Trophoblast cell (in vitro differentiated cells and primary cell): ENCODE measurements around the gene FKBP7.
A peak's percentile ranks its signal among the peaks of the same experiment; 100 is the strongest.

Experiments
- DNase-seq, 2 donors: peaks; one replicate each; pipeline ENCODE4 v3.0.0-alpha.2; 2016
- H2AFZ ChIP-seq: 2 replicates; pipeline ENCODE4 v1.6.1; 2013; ENCODE audit warnings: low read length, moderate library complexity, mild to moderate bottlenecking; ENCODE audit not compliant: insufficient read depth, poor library complexity
- H2AK5ac ChIP-seq: 2 replicates; pipeline ENCODE4 v1.6.1; 2013; ENCODE audit warnings: mild to moderate bottlenecking, low read length
- H2BK120ac ChIP-seq: 2 replicates; pipeline ENCODE4 v1.6.1; 2013; ENCODE audit warnings: low read length, mild to moderate bottlenecking, moderate library complexity; ENCODE audit not compliant: insufficient read depth, poor library complexity
- H2BK12ac ChIP-seq: 2 replicates; pipeline ENCODE4 v1.6.1; 2013; ENCODE audit warnings: mild to moderate bottlenecking, low read length, moderate library complexity
- H2BK5ac ChIP-seq: 2 replicates; pipeline ENCODE4 v1.6.1; 2013; ENCODE audit warnings: low read length, low read depth, moderate library complexity, mild to moderate bottlenecking; ENCODE audit not compliant: poor library complexity
- H3K14ac ChIP-seq: 2 replicates; pipeline ENCODE4 v1.6.1; 2013; ENCODE audit warnings: mild to moderate bottlenecking, low read length
- H3K18ac ChIP-seq: 2 replicates; pipeline ENCODE4 v1.6.1; 2013; ENCODE audit warnings: mild to moderate bottlenecking, low read length
- H3K23ac ChIP-seq: 2 replicates; pipeline ENCODE4 v1.6.1; 2013; ENCODE audit warnings: low read length
- H3K27ac ChIP-seq: 2 replicates; pipeline ENCODE4 v1.5.1; 2013; ENCODE audit warnings: low read depth, mild to moderate bottlenecking, inconsistent platforms, low read length, moderate library complexity
- H3K27me3 ChIP-seq: 2 replicates; pipeline ENCODE4 v1.6.1; 2013; ENCODE audit warnings: inconsistent platforms, mild to moderate bottlenecking, low read length, moderate library complexity; ENCODE audit not compliant: insufficient read depth
- H3K36me3 ChIP-seq, 2 experiments: 1 replicate in 1 of 2; 2 replicates in 1 of 2; pipeline ENCODE4 v1.6.1; 2013; ENCODE audit warnings: low read length in 2 of 2, mild to moderate bottlenecking in 2 of 2, moderate library complexity in 1 of 2; ENCODE audit not compliant: insufficient read depth in 2 of 2, control insufficient read depth in 1 of 2
- H3K4ac ChIP-seq: 2 replicates; pipeline ENCODE4 v1.6.1; 2013; ENCODE audit warnings: low read depth, mild to moderate bottlenecking, low read length, moderate library complexity
- H3K4me1 ChIP-seq, 2 experiments: 1 replicate in 1 of 2; 2 replicates in 1 of 2; pipeline ENCODE4 v1.6.1; 2013; ENCODE audit warnings: low read length in 2 of 2, mild to moderate bottlenecking in 2 of 2, moderate library complexity in 1 of 2; ENCODE audit not compliant: insufficient read depth in 2 of 2, control insufficient read depth in 1 of 2
- H3K4me2 ChIP-seq: 2 replicates; pipeline ENCODE4 v1.6.1; 2013; ENCODE audit warnings: inconsistent platforms, mild to moderate bottlenecking, low read length, moderate library complexity
- H3K4me3 ChIP-seq: 2 replicates; pipeline ENCODE4 v1.5.1; 2013; ENCODE audit warnings: mild to moderate bottlenecking, low read depth, low read length, inconsistent platforms
- H3K79me1 ChIP-seq: one replicate; pipeline ENCODE4 v1.6.1; 2013; ENCODE audit warnings: low read length
- H3K79me2 ChIP-seq: 2 replicates; pipeline ENCODE4 v1.6.1; 2013; ENCODE audit warnings: low read length, mild to moderate bottlenecking; ENCODE audit not compliant: control insufficient read depth, insufficient read depth, poor library complexity
- H3K9ac ChIP-seq: 2 replicates; pipeline ENCODE4 v1.6.1; 2013; ENCODE audit warnings: mild to moderate bottlenecking, low read length
- H3K9me3 ChIP-seq: 2 replicates; pipeline ENCODE4 v1.6.1; 2013; ENCODE audit warnings: low read depth, mild to moderate bottlenecking, control low read depth, inconsistent platforms, low read length; ENCODE audit not compliant: insufficient read depth
- H4K12ac ChIP-seq: 2 replicates; pipeline ENCODE4 v1.6.1; 2013; ENCODE audit warnings: low read depth, mild to moderate bottlenecking, low read length, moderate library complexity
- H4K8ac ChIP-seq: 2 replicates; pipeline ENCODE4 v1.6.1; 2013; ENCODE audit warnings: low read depth, mild to moderate bottlenecking, low read length, moderate library complexity
- H4K91ac ChIP-seq: one replicate; pipeline ENCODE4 v1.6.1; 2013; ENCODE audit warnings: low read depth, mild to moderate bottlenecking, low read length, moderate library complexity
- WGBS: extraction: QIAGEN DNeasy Blood & Tissue Kit; methylation state at CpG from one replicate; pipeline ENCODE4 v1.1.7; 2013; ENCODE audit warnings: missing lambda C conversion rate; ENCODE audit not compliant: insufficient read length, insufficient coverage; ENCODE audit errors: extremely low coverage; 5-methylcytosine and 5-hydroxymethylcytosine counted together

FKBP7 gene

GRCh38 chr2:178422097-178422496, 56.3 kb downstream of the FKBP7 start:
- no peaks in the 10 kb centered on the region for H3K9me3 ChIP-seq
- no peak overlapping the region for H2BK5ac ChIP-seq
- no peak overlapping the region for H2AFZ ChIP-seq
- no peak overlapping the region for H3K4ac ChIP-seq
- no peak overlapping the region for H3K4me3 ChIP-seq
- H2BK120ac ChIP-seq: no peak overlapping the region
- WGBS: no CpG with 5 or more reads among the region's 3 CpGs
- no peak overlapping the region for H4K91ac ChIP-seq
- H3K9ac ChIP-seq: no peak overlapping the region
- H4K12ac ChIP-seq: no peak overlapping the region
- H3K36me3 ChIP-seq: peaks cover 0 to 5% of the 10 kb centered on the region in 2 experiments
- no peak overlapping the region for H4K8ac ChIP-seq
- no peak overlapping the region for H2AK5ac ChIP-seq
- no peaks in the 10 kb centered on the region for H3K27me3 ChIP-seq
- no peak overlapping the region for H3K4me2 ChIP-seq
- H3K18ac ChIP-seq: no peak overlapping the region
- DNase-seq: peak in 1 of 2 donors; percentile 15
- no peak overlapping the region for H3K23ac ChIP-seq
- no peaks in the 10 kb centered on the region for H3K79me1 ChIP-seq
- no peak overlapping the region for H3K14ac ChIP-seq
- H3K79me2 ChIP-seq: no peaks in the 10 kb centered on the region
- no peak overlapping the region for H2BK12ac ChIP-seq
- H3K27ac ChIP-seq: no peak overlapping the region
- H3K4me1 ChIP-seq: no peaks in the 10 kb centered on the region

- Histone ChIP-seq H3K36me3 (no peaks in the 10 kb centered on the region), H3K9me3 (no peaks in the 10 kb centered on the region), H3K14ac (no peak overlapping the region), H3K18ac (no peak overlapping the region), H2BK12ac (no peak overlapping the region), H3K9ac (no peak overlapping the region), H3K79me1 (no peaks in the 10 kb centered on the region), H3K27ac (no peak overlapping the region), H3K4ac (no peak overlapping the region), H4K12ac (no peak overlapping the region), H3K4me2 (no peak overlapping the region), H4K91ac (no peak overlapping the region), H3K27me3 (no peaks in the 10 kb centered on the region), H3K4me3 (no peak overlapping the region), H2AFZ (no peak overlapping the region), H3K79me2 (no peaks in the 10 kb centered on the region), H2BK120ac (no peak overlapping the region), H3K23ac (no peak overlapping the region), H2AK5ac (no peak overlapping the region), H2BK5ac (no peak overlapping the region), H4K8ac (no peak overlapping the region), H3K4me1 (no peaks in the 10 kb centered on the region)
- DNase-seq: no peak
- no CpG with 5 or more reads among the region's 1 CpG for WGBS
These were observed 57.9 kb downstream of the FKBP7 start for GRCh38 chr2:178420463-178420999.

- no peak overlapping the region for H2BK12ac ChIP-seq
- no peaks in the 10 kb centered on the region for H3K4me1 ChIP-seq
- H3K9me3 ChIP-seq: no peaks in the 10 kb centered on the region
- no peak overlapping the region for H3K4me3 ChIP-seq
- H3K79me2 ChIP-seq: no peaks in the 10 kb centered on the region
- no peak for DNase-seq
- no peaks in the 10 kb centered on the region for H3K27me3 ChIP-seq
- no peak overlapping the region for H2BK5ac ChIP-seq
- WGBS: no CpG with 5 or more reads among the region's 1 CpG
- H4K91ac ChIP-seq: no peak overlapping the region
- H3K9ac ChIP-seq: no peak overlapping the region
- no peaks in the 10 kb centered on the region for H3K79me1 ChIP-seq
- H3K18ac ChIP-seq: no peak overlapping the region
- no peak overlapping the region for H3K14ac ChIP-seq
- H3K4me2 ChIP-seq: no peak overlapping the region
- H2BK120ac ChIP-seq: no peak overlapping the region
- no peak overlapping the region for H3K4ac ChIP-seq
- H2AK5ac ChIP-seq: no peak overlapping the region
- no peak overlapping the region for H4K8ac ChIP-seq
- no peak overlapping the region for H4K12ac ChIP-seq
- H3K36me3 ChIP-seq: no peaks in the 10 kb centered on the region
- no peak overlapping the region for H3K27ac ChIP-seq
- H3K23ac ChIP-seq: no peak overlapping the region
- no peak overlapping the region for H2AFZ ChIP-seq
These were observed 59.3 kb downstream of the FKBP7 start for GRCh38 chr2:178419123-178419522.

- no CpG with 5 or more reads among the region's 1 CpG for WGBS
- peaks cover 4% of the 10 kb centered on the region for H3K79me1 ChIP-seq
These were observed 60.0 kb downstream of the FKBP7 start for GRCh38 chr2:178418426-178418825.

More at GRCh38 chr2:178418426-178418825, 60.0 kb downstream of the FKBP7 start:
- Histone ChIP-seq H3K4me2 (no peak overlapping the region), H4K8ac (no peak overlapping the region), H2BK12ac (no peak overlapping the region), H2BK5ac (no peak overlapping the region), H2AK5ac (no peak overlapping the region), H3K18ac (no peak overlapping the region), H3K9ac (no peak overlapping the region), H4K91ac (no peak overlapping the region), H3K23ac (no peak overlapping the region), H3K4me3 (no peak overlapping the region), H2BK120ac (no peak overlapping the region), H3K27me3 (no peaks in the 10 kb centered on the region), H3K27ac (no peak overlapping the region), H3K4ac (no peak overlapping the region), H3K9me3 (no peaks in the 10 kb centered on the region), H4K12ac (no peak overlapping the region), H3K4me1 (no peaks in the 10 kb centered on the region), H3K36me3 (no peaks in the 10 kb centered on the region), H2AFZ (no peak overlapping the region), H3K14ac (no peak overlapping the region), H3K79me2 (peaks cover 2% of the 10 kb centered on the region)
- DNase-seq: no peak
